ENCODE data around the gene GABRR2.

GABRR2 gene

DNA sequence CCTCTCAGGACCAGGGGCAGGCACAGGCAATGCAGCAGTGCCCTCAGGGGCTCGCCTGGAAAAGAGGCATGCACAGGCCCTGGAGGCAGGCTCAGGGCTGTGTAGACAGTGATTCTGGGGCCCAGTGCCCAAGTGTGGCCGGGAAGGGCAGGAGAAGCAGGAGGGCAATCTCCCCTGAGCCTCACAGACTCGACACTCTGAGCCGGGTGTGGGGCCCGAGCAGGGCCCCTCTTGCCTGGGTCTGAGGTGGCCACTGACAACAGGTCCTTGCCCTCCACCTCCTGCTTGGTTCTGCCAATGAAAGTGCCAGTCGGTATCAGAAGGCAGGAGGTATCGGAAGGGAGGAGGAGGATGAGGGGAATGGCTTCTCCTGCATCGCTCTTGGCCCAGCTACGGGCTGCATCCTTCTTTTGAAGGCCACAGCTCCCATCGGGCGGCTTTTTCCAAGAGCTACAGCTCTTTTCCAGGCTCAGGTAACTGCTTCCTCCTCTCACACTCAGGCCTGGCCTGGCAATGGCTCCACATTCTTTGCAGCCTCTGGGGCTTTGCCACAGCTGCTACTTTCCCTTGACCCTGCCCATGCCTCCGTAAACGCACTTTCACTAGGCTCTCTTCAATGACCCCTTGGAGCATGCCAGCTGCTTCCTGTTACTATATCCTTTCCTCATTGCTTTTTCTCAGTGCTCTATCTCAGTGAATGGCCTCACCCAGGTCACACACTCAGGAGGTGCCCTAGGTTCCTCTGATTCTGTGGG is 24.5 kb downstream of the GABRR2 start:
- no peak for DNase-seq

DNA sequence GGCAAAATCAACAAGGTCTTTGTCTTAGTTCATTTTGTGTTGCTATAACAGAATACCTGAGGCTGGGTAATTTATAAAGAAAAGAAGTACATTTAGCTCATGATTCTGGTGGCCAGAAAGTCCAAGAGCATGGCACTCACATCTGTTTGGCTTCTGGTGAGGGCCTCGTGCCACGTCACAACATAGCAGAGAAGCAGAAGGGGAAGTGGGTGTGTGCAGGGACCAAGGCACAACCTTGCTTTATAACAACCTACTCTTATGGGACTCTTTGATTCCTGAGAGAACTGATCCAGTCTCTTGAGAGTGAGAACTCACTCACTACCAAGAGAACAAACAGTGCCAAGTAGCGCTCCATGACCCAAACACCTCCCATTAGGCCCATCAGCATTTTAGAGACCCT is 25.4 kb downstream of the GABRR2 start:
- no peak for DNase-seq

DNA sequence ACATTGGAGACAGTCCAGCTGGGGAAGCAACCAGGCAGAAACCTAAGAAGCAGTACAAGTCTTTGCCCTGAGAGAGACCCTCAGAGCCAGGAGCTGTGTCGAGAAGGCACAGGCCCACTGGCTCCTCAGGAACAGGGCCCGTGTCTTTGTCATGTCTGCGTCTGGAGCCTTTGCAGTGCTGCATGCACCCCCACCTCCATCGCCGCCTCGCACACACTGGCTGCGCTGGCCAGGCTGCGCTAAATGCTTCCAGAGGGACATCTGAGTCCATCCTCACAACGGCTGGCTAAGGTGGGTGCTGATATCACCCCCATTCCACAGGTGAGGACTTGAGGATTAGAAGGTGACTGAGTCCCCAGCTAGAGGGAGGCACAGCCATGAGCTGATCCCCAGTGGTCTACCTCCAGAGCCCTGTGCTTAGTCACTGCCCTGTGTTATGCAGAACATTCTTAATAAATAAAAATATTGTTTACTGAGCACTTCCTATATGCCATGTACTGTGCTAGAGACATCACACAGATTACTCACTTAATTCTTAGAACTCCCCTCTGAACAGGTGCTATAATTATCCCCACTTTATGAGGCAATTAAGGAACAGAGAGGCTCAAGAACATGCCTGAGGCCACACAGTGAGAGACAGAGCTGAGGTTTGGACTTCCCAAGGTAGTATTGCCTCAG is 27.6 kb downstream of the GABRR2 start:
- no peak for DNase-seq

DNA sequence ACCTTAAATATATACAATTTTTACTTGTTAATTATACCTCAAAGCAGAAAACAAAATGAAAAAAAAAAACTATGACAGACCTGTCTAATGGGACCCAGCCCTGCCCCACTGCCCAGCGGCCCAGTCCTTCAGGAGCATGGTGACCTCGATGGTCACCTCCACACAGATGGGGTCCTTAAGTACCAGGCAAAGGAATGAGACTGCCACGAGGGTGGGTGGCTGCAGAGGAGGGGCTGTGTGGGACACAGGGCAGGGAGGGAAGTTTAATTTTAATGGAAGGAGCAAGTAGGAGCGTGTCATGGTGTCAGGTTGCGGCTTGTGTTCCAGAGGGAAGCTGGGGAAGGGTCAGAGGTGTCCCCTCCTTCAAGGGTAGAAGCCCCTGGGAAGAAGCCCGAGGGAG is 28.6 kb downstream of the GABRR2 start:
- DNase-seq, result no peak

DNA sequence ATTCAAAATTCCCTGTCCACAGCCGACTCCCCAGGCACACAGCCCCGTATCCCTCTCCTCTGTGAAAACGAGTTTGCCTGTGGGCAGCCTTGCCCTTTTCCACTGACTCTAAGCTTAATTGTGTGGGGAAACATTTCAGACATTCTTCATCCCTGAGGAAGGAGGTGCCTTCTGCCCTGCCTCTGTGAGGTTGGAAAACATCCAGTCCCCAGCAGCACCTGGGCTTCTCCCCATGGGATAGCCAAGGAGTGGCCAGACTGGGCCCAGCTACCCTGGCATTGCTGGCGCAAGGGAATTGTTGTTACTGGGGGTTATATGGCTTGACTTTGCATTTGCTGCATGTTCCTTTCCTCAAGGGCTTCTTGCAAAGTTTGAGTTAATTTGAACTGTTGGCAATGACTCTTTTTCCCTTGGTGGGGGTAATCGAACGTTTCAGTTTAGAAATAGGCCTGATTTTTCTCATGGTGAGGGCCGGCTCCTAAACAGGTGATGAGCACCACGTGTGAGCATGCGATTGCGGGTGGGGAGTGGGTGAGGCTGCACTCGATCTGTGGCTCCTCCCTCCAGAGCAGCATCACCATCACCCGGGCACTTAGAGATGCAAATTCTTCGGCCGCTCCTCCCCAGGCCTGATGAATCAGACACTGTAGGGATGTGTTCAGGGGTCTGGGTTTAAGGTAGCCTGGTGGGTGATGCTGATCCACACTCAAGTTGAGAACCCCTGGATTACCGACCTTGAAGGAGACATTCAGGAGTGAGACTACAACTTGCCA is 29.9 kb downstream of the GABRR2 start:
- no peak for DNase-seq

DNA sequence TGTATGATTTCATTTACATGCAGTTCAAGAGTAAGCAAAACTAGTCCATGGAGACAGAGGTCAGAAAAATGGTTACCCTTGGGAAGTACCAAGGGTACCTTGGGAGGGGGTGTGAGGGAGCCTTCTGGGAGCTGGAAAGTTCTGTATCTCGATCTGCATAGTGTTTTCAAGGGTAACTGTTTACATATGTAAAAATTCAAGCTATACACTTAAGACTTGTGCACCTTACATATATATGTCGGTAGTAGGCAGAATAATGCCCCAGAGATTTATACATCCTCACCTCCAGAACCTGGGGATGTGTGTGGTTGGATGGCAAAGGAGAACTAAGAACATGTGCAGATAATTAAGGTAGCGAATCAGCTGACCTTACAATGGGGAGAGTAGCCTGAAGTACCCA is 31.0 kb downstream of the GABRR2 start:
- no peak for DNase-seq

DNA sequence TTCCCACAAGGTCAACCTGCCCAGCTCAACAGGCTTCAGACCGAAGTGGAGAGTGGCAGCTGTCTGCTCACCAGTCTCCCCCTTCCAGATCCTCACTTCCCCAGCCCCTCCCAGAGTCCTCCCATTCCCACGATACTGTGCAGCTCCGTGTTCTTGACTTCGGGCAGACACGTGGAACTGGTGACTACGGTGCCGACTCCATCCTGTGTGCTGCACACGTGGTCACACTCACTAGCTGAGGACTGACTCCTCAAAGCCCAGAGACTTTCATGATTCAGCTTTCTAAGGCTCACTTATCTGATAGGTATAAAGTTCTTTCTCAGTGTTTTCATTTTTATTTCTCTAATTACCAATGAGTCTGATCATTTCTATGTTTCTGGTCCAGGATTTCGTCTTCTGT is 32.4 kb downstream of the GABRR2 start:
- DNase-seq, result no peak

DNA sequence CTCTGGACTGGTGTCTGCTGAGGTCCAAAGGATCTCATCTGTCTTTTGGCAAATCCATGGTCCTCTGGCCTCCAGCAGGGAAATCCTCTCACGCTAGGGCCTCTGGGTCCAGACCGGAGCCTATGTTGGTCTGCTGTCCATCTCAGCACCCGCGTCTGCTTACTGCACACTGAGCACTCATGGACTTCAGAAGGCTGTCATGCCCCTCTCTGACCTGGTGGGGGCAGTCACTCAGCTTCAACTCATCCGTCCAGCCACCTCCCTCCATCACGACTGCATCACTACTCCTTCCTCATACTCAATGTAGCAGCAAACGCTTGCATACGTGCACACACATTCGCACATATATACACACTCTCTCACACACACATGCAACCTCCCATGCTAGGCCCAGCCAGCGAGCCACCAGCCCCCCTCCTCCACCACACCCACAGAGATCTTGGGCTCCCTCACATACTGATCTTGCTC is 33.3 kb downstream of the GABRR2 start:
- DNase-seq, result no peak

DNA sequence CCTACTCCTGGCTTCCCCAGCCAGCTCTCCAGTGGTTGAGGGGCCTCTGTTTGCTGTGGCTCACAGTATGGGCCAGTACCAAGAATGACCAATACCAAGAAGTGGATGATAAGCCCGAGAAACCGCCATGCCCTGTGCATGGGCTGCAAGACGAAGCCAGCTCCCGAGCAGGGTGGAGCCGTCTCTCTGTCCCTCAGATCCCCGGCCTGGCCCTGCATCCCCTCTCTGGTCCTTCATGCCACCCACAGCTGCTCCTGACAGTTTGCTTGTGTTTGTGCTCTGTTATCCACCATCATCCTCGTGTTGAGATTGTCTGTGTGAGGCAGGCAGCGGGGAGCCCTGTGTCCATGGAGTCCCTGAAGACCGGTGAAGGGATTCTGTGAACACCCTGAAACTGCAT is 36.1 kb downstream of the GABRR2 start:
- DNase-seq, result no peak

DNA sequence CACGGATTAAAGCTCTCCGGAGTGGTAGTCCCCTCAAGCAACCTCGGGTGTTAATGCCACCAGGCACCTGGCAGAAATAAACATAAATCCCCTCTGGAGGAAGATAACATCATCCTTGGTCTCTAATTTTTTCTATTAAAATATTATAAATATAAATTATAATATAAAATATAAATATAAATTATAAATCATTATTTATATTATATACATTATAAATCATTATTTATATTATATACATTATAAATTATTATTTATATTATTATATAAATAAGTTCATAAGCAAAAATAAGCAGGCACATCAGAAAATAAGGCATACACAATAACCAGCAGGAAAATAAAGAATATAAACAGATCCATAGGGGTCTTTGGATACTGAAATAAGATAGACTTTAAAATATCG is 39.2 kb downstream of the GABRR2 start:
- no peak for DNase-seq

DNA sequence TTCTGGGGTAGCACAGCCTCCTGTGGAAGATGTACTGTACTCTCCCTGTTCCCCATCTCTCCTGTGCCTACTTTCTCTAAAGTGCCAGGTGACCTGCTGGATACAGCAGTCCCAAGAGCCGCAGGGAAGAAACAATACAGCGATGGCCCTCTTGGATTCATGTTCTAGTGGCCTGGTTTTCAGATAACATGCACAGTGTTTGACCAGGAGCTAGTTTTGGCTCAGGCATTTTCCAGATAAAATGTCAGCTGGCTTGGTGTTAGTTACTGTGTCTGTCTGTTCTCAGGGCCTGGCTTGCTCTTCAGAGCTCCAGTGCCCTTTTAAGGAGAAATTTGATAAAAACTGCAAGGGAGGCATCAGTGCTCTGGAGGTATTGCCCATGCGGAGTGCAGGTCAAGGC is 41.3 kb downstream of the GABRR2 start:
- DNase-seq, result no peak

DNA sequence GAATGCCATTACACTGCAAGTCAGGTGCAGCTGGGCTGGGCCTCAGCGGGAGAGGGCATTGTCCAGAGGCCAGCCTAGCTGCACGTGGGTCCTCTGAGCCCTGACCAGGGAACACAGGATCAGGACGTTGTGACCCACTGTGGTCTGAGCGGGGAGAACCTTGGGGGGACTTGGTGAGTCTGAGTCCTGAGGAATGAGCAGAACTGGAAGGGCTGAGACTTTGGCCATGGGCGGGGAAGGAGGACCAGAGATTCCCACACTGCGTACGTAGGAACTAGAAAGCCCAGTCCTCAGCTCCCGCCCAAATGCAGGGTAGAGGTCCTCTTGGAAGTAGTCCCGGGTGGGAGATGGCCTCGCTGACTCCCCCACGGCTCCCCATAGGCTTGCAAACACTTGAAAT is 42.5 kb downstream of the GABRR2 start:
- DNase-seq, result no peak

DNA sequence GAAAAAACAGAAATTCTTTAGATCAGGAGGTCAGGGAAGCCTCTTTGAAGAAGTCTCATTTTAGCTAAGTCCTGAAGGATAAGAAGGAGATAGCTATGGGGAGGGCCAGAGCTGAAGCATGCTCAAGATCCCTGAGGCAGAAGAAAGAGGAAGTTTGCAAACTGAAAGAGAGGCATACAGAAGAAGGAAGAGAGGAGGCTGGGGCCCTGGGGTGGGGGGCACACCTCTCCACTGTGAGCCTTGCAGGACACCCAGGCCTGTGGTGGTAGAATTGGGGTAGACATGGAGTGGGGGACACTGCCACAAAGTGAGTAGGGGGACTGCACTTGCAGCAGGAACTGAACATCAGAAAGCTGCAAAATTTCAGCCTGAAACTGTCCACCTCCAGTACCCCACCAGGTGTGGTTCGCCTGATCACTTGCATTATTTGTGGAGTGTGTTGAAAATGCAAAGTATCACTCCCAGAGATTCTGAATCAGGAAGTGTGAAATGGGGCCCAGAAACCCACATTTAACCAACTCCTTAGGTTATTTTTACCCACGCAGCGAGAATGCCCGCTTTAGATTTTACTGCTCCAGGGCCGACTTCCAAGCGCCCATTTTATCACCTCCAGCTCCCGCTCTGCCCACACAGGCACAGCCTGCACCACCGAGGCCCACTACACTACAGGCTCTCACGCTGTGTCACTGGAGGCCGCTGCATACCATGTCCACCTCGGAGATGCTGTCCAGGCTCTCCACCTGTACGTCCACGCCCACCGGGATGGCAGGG is 44.0 kb downstream of the GABRR2 start:
- DNase-seq, result no peak

DNA sequence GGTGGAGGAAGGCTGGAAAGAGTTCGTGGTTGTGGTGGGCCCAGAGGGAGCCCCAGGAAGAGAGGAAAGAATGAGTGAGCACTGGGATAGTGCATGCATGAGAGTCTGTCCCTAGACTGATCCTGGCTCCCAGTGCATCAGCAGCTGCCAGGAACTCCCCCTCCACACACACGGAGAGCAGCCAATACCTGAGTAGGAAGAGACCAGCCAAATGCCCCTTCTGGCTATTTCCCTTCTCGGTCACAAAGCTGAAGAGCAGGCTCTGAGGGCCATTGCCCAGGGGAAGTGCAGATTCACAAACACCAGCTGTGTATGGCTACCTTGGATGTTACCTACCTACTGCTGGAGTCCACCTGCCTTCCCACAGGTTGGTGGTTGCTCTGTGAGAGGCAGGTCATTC is 45.1 kb downstream of the GABRR2 start:
- DNase-seq, result no peak

DNA sequence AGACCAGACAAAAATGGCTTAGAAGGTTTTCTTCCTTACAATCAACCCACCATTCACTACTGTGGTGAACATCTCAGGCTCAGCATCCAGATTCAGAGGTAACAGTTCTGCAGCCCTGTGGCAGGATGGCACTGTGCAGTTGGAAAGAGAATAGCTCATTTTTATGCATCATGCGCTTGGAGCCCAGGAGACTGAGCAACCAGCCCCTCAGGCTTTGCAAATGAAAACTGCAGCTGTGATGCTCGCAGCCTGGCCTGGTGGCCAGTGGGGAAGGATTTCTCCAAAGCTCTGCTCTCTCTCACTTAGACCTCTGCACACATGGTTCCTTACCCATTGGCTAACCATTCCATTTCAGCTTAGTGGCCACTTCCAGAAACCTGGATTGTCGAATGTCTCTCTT is 45.8 kb downstream of the GABRR2 start:
- DNase-seq, result no peak

DNA sequence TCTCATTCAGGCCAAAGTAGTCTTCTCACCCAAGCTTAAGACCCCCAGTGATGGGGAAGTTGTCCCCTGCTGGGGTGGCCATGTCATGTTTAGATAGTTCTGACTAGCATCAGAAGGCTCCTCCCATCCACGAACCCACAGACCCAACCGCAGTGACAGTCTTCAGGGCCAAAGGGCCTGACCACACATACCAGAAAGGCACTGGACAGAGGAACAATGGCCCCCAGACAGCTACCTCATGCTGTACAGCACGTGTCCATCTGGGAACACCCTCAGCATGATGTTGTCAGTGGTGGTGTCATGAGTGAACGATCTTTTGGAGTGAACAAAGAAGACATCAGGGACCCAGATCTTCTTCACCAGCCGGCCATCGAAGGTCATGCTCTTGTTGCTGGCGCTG is 46.3 kb downstream of the GABRR2 start:
- no peak for DNase-seq

DNA sequence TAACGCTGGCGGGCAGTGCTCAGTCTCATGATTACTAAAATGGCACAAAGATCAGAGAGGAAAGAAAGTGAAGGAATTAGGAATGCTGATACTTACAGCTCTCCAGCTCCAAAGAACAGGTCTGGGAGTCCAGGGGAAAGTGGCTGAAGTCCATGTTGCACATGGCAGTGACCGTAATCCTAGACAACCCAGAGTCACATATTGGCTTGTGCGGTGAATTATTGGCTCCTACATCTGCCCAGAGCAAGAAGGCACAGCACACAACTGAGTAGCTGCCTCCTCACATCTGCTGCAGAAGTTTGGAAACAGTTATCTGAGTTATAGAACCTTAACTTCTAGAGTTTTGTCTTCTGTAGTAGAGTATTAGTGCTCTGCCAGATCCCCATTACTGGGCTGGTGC is 47.2 kb downstream of the GABRR2 start:
- no peak for DNase-seq

DNA sequence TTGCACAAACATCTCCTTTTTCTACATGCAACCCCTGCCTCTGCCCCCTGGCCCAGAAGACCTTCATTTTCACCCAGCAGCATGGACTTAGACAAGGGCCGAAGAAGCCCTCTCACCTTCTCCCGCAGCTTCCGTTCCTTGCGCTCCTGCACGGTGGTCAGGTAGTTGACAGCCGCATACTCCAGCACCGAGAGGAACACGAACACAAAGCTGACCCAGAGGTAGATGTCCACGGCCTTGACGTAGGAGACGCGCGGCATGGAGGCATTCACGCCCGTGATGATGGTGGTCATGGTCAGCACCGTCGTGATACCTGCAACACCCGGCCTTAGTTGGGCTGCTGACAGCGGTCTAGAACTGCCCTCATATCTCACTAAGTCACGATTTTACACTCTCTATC is 50.8 kb downstream of the GABRR2 start:
- DNase-seq, result no peak

DNA sequence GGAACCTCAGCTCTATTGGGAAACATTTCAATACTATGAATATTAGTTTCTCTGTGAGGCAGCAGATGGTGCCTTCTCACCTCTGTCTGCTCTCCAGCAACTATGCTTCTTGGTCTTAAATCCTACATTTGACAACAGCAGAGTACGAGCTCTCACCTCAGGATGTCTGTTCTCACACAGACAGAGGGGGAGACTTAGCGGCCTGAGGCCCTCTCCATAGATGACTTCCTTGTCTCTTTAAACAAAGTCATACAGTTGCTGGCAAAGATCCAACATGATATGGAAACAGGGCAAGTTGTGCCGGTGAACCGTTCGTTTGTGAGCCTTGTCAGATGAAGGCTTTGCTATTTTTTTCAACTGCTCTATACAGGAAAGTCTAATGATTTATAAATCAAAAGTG is 54.3 kb downstream of the GABRR2 start:
- no peak for DNase-seq

DNA sequence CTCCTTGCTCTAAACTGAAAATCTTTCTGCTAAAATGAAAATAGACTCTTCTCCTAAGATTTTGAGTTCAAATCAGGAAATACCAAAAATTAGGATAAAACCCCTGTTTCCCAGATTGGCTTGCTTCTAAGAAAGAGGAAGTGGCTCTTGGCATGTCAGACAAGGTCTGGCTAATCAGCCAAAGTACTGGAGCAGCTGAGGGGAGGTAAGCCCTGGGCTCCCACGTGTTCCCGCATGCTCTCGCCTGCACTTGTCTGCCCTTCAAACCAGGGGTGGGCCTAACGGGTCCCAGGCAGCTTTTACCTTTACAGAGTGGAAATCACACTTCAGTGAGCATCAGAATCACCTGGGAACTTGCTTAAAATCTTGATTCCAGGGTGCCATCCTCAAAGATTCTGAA is 54.8 kb downstream of the GABRR2 start:
- no peak for DNase-seq

DNA sequence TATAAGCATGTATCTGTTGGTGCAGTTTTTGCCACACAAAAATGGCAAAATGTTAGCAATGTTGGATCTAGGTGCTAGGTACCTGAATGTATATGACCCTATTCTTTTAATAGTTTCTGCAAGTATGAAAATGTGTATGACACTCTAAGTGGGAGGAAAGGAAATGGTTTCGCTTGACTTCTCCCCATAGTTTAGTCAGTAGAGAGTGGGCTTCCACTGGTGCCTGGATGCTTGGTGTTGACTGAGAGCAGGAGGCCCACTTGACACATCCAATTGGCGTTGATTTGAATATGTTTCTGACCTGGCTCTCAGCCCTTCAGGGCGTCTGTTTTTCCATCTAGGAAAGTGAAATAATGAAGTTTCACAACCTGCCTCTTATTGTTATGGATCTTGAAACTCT is 56.2 kb downstream of the GABRR2 start:
- no peak for DNase-seq

DNA sequence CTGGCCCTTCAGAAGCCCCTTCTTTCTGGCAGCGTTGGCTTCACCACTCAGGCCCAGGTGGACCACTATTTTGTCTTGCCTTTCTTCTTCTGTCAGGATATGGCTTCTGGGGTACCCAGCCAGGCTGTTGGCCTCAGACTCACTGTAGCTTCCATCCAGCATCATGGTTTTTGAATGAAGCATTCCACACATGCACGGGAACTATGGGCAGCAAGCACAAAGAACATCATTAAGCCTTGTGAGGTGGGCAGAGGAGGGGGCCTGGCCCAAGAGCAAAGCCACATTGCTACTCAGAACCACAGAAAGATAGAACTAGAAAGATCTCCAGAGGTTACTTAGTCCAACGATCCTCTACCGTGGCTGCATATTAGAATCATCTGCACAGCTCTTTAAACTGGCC is 57.3 kb downstream of the GABRR2 start:
- DNase-seq, result no peak

DNA sequence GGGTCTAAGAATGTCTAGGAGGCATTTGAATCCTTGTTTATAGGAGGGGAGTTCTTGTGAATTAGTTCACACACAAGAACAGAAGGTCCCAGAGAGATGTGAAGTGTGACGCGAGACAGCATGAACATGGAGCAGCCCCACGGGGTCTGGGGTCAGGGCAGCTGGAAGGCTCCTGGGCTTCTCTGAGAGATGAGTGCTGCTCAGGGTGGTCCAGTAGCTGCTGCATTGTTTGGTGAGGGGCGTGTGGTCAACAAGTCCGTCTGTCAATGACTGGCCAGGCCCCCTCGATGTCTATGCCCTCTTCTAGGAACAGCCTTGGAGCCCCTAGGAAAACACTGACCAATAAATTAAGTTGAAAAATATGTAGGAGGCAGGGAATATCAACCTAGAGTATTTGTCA is 57.8 kb downstream of the GABRR2 start:
- no peak for DNase-seq

All from cortex of kidney (tissue), 1 donor.